BLaER1 (cell line): ENCODE results near the gene EGLN2.
"Not testable (repeated sequence)": the region's sequence is repeated elsewhere in the genome, so short reads cannot be mapped to it uniquely, and the experiment has no call there.

Experiments used
- H3K27ac ChIP-seq: shearing (Covaris generic); formaldehyde crosslinking; 2 replicates; pipeline ENCODE4 v1.8.1; 2022
- H3K27me3 ChIP-seq: shearing (Covaris generic); formaldehyde crosslinking; 2 replicates; pipeline ENCODE4 v1.8.1; 2022
- H3K36me3 ChIP-seq: shearing (Covaris generic); formaldehyde crosslinking; 2 replicates; pipeline ENCODE4 v1.8.1; 2022
- H3K4me1 ChIP-seq: shearing (Covaris generic); formaldehyde crosslinking; 2 replicates; pipeline ENCODE4 v1.8.1; 2022
- H3K4me2 ChIP-seq: shearing (Covaris generic); formaldehyde crosslinking; 2 replicates; pipeline ENCODE4 v1.8.1; 2022
- H3K4me3 ChIP-seq: shearing (Covaris generic); formaldehyde crosslinking; 2 replicates; pipeline ENCODE4 v1.8.1; 2022
- H3K9ac ChIP-seq: shearing (Covaris generic); formaldehyde crosslinking; 2 replicates; pipeline ENCODE4 v1.8.1; 2022
- H3K9me3 ChIP-seq: shearing (Covaris generic); formaldehyde crosslinking; 2 replicates; pipeline ENCODE4 v1.8.1; 2022
- H4K20me1 ChIP-seq: shearing (Covaris generic); formaldehyde crosslinking; 2 replicates; pipeline ENCODE4 v1.8.1; 2022
- Cebpa-rat ChIP-seq: shearing (Covaris generic); IDR thresholded peaks from 2 replicates; pipeline ENCODE4 v1.8.1; 2022

EGLN2 gene

DNA sequence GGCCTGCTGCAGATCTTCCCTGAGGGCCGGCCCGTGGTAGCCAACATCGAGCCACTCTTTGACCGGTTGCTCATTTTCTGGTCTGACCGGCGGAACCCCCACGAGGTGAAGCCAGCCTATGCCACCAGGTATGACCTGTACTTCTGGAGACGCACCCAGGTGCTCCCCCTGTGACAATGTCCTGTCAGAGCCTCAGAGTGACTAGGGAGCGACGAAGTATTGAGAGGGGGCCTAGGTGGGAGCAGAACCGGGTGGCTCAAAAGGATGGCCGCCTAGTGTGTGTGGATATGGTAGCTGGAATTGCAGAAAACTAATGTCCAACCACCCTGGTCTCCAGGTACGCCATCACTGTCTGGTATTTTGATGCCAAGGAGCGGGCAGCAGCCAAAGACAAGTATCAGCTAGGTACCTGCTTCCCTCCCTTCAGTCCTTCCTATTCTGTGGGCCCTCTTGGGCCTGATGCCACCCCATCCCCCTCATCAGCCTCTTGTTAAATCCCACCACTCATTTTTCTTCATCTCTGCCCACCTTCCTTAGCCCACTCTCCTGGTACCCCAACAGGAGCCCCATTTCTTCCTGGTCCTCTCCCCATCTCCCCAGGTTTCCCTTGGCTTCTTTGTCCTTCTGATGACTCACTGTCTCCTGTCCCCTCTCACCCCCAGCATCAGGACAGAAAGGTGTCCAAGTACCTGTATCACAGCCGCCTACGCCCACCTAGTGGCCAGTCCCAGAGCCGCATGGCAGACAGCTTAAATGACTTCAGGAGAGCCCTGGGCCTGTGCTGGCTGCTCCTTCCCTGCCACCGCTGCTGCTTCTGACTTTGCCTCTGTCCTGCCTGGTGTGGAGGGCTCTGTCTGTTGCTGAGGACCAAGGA is 8.4 kb downstream of the EGLN2 start:
- Histone ChIP-seq H4K20me1 (peaks cover 98% of the 10 kb centered on the region), H3K9me3 (no peaks in the 10 kb centered on the region), H3K27me3 (peaks cover 14% of the 10 kb centered on the region), H3K4me3 (no peak overlapping the region), H3K27ac (no peak overlapping the region), H3K36me3 (peaks cover 74% of the 10 kb centered on the region), H3K4me2 (peak overlapping the region; percentile 74), H3K4me1 (peaks cover 70% of the 10 kb centered on the region), H3K9ac (no peak overlapping the region)
- TF ChIP-seq Cebpa-rat: no peak

DNA sequence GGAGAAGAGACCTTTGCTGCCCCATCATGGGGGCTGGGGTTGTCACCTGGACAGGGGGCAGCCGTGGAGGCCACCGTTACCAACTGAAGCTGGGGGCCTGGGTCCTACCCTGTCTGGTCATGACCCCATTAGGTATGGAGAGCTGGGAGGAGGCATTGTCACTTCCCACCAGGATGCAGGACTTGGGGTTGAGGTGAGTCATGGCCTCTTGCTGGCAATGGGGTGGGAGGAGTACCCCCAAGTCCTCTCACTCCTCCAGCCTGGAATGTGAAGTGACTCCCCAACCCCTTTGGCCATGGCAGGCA is 9.0 kb downstream of the EGLN2 start:
- peaks cover 98% of the 10 kb centered on the region for H4K20me1 ChIP-seq
- H3K4me3 ChIP-seq: no peak overlapping the region
- no peak overlapping the region for H3K4me2 ChIP-seq
- TF ChIP-seq Cebpa-rat: no peak
- H3K27me3 ChIP-seq: peaks cover 20% of the 10 kb centered on the region
- no peak overlapping the region for H3K9ac ChIP-seq
- H3K27ac ChIP-seq: no peak overlapping the region
- H3K4me1 ChIP-seq: peaks cover 64% of the 10 kb centered on the region
- H3K9me3 ChIP-seq: no peaks in the 10 kb centered on the region
- H3K36me3 ChIP-seq: peaks cover 68% of the 10 kb centered on the region

DNA sequence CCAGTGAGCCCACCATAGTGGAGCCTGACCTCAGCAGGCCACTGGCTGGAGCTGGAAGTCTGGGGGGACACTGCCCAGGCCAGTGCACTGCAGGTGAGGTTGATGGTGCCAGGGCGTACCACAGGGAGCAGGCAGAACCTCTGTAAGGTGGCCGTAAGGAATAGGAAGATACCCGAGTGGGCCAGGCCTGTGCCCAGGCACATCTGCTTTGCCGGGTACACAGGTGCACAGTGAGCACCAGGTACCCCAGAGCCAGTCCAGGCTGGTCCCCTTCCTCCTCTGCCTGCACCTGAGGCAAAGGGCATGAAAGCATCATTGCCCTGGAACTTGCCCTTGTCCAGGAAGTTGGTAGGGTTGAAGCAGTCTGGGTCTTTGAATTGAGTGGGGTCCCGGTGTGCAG is 9.5 kb downstream of the EGLN2 start:
- Histone ChIP-seq H3K4me2 (no peak overlapping the region), H3K9ac (no peak overlapping the region), H3K4me3 (no peak overlapping the region), H3K36me3 (peaks cover 63% of the 10 kb centered on the region), H3K4me1 (peaks cover 59% of the 10 kb centered on the region), H3K9me3 (no peaks in the 10 kb centered on the region), H3K27ac (no peak overlapping the region), H3K27me3 (peaks cover 23% of the 10 kb centered on the region), H4K20me1 (peaks cover 95% of the 10 kb centered on the region)
- no peak for TF ChIP-seq Cebpa-rat

DNA sequence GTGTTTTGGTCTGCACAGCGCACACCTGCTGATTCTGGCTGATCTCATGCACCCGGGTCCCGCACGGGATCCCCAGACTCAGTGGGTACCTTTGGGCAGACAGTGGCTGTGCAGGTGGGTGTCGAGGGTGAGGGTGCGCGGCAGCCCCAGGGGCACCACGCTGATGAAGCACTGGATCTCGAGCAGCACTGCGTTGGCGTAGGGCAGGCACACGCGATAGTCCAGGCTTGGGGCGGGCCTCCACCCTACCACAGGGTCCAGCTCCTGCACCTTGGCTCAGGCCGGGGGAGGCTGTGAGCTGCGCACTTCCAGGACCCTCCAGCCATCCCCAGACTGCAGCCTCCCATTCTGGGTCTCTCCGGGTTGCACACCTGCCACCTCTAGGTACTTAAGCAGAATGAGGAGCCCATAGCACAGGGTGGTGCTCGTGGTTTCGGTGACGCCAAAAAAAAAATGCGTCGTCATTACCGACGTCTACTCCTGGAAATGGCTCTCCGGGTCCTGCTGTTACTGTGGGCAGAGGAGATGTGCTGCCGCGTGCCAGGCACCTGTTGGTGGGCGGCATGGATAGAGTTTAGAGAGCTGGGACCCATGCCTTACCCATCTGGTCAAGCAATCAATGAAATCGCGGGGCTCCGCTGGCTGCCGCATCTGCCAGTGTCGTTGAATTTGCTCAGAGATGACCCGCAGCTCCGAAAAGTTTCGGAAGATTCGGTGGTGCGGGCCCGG is 10.5 kb downstream of the EGLN2 start:
- no peak for TF ChIP-seq Cebpa-rat
- H4K20me1 ChIP-seq: peaks cover 85% of the 10 kb centered on the region
- H3K36me3 ChIP-seq: peaks cover 53% of the 10 kb centered on the region
- H3K27ac ChIP-seq: no peak overlapping the region
- H3K4me1 ChIP-seq: peaks cover 49% of the 10 kb centered on the region
- no peaks in the 10 kb centered on the region for H3K9me3 ChIP-seq
- H3K9ac ChIP-seq: no peak overlapping the region
- peaks cover 26% of the 10 kb centered on the region for H3K27me3 ChIP-seq
- H3K4me3 ChIP-seq: no peak overlapping the region
- no peak overlapping the region for H3K4me2 ChIP-seq

DNA sequence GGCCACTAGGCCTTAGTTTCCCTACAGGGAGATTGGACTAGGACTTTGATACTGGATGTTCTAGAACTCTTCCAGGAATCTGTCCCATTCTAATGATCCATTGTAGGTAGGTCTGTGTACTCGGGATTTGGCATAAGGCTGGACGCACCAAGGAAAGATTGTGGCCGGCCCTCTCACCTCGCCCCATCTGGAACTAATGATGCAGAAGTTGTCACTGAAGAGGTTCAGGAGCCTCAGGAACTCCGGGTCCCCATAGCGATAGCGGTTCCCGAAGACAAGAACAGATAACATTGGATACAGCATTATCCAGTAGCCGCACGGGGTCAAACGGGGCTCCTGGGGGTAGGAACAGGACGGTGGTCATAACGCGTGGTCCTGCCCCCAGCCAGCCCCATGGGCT is 11.2 kb downstream of the EGLN2 start:
- peak overlapping the region; percentile 85 for H3K4me2 ChIP-seq

DNA sequence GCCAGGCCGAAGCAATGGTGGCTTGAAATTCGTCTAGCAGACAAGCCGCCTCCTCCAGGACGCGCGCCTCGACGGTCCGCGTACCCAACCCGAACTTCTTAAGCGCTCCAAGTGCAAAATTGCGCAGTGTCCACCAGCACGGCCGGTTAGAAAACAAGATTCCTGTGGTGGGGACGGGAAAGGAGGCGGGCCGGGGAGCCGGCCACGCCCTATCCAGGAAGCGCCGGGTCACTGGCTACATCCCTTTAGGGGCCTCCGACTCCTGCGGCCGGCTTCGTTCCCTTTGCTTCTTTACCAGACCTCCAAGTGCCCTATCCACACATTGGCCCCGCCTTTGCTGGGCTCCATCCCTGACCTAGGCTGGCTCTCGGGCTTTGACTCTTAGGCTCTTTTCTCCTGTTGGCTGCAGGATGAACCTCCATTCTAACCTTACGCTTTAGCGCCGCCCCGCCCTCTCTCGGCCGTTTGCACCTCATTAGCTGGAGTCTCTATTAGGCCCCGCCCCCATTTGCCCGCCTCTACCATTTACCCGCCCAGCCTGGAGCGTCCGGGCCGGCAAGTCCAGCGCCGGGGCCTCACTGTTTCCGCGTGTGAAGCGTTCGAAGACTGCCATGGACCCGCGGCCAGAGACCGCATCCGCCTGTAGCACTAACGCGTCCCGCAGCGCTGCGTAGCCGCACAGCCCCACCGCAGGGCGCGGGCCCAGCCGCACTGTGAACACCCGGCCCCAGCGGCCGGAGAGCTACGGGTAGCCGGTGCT is 11.8 kb downstream of the EGLN2 start:
- Histone ChIP-seq H3K9ac (peak overlapping the region; percentile 34; the same call in 1 of the 2 replicates), H3K4me2 (peak overlapping the region; percentile 85), H3K36me3 (peaks cover 40% of the 10 kb centered on the region), H3K4me3 (peak overlapping the region; percentile 65), H4K20me1 (peaks cover 77% of the 10 kb centered on the region), H3K27me3 (peaks cover 26% of the 10 kb centered on the region), H3K4me1 (peaks cover 36% of the 10 kb centered on the region)
- not testable (repeated sequence) for H3K27ac ChIP-seq, H3K9me3 ChIP-seq

More for the DNA sequence above, 11.2 kb downstream of the EGLN2 start:
- Histone ChIP-seq H3K36me3 (peaks cover 46% of the 10 kb centered on the region), H4K20me1 (peaks cover 79% of the 10 kb centered on the region), H3K4me3 (no peak overlapping the region), H3K27ac (no peak overlapping the region), H3K9ac (no peak overlapping the region), H3K9me3 (no peaks in the 10 kb centered on the region), H3K27me3 (peaks cover 26% of the 10 kb centered on the region), H3K4me1 (peaks cover 43% of the 10 kb centered on the region)
- TF ChIP-seq Cebpa-rat: no peak

DNA sequence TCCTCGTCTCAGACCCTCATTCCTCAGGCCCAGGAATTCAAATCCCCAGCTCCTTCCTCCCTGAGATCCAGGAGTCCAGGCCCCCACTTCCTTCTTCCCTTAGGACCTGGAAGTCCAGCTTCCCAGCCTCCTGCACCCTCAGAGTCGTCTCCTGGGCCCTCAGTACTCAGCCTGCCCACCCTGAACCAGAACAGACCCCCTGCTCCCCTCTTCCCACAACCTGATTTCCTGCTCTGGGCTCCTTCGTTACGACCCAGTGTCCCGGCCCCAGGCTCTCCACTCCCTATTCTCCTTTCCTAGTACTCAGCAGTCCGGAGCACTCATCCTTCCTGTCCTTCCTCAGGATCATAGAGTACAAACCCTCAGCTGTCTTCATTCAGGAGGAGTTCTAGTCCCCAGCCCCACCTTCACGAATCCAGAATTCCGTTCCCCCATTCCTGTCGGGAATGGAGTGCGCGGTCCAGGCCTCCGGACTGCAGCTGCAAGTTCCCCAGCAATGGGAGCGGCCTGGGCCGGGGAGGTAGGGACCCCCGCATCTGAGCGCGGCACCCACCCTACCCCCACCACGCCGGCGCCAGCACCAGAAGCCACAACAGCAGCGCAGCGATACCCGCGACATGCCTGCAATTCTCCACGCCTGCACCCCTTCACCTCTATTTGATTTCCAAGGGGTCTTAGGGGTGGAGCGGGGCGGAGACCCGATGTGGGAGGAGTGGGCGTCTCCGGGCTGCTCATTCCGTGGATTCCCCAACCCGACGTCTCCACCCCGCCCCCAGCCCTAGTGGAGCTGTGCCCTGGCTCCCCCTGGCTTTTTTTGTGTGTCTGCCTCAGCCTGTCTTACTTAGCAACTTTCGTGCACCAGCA is 12.7 kb downstream of the EGLN2 start:
- H3K4me3 ChIP-seq: peak overlapping the region; percentile 65
- H3K4me1 ChIP-seq: peaks cover 27% of the 10 kb centered on the region
- TF ChIP-seq Cebpa-rat: no peak
- peaks cover 34% of the 10 kb centered on the region for H3K36me3 ChIP-seq
- H3K27me3 ChIP-seq: peaks cover 26% of the 10 kb centered on the region
- no peak overlapping the region for H3K27ac ChIP-seq
- peak overlapping the region; percentile 34; the same call in 1 of the 2 replicates for H3K9ac ChIP-seq
- peaks cover 68% of the 10 kb centered on the region for H4K20me1 ChIP-seq
- peak overlapping the region; percentile 85 for H3K4me2 ChIP-seq
- H3K9me3 ChIP-seq: no peaks in the 10 kb centered on the region

DNA sequence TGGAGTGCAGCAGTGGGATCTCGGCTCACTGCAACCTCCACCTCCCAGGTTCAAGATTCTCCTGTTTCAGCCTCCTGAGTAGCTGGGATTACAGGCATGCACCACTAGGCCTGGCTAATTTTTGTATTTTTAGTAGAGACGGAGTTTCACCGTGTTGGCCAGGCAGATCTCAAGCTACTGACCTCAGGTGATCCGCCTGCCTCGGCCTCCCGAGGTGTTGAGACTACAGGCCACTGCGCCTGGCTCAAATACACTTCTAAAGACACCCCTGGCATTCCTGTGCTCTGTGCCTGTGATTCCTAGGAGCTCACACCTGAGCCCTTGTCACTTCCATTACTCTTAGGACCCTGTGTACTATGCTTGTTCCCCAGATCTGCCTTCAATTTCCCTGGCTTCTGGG is 13.6 kb downstream of the EGLN2 start:
- peak overlapping the region; percentile 85; the same call in 1 of the 2 replicates for H3K4me2 ChIP-seq
- H3K9me3 ChIP-seq, H3K9ac ChIP-seq, H3K27ac ChIP-seq, H3K4me3 ChIP-seq: not testable (repeated sequence)
- H3K4me1 ChIP-seq: peaks cover 18% of the 10 kb centered on the region
- H3K27me3 ChIP-seq: peaks cover 26% of the 10 kb centered on the region
- H3K36me3 ChIP-seq: peaks cover 27% of the 10 kb centered on the region
- H4K20me1 ChIP-seq: peaks cover 59% of the 10 kb centered on the region

DNA sequence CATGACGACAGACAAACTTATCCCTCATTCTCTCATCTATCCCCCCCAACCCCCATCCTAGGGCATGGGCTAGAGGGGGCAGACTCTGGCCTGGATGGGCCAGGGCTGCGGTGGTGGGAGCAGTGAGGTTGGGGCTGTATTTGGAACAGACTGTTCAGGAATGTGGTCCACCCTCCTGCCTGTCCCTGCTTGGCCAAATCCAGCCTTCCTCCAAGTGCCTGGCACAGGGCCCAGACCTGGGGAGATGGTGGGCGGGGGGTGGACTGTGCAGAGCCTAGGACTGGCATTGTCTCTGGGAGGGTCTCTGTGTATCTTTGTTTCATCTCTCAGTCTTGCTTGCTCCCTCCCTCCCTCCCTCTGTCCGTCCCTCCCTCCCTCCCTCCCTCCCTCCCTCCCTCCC is 14.2 kb downstream of the EGLN2 start:
- Histone ChIP-seq H3K4me3 (no peak overlapping the region), H3K36me3 (peaks cover 20% of the 10 kb centered on the region), H3K9me3 (no peaks in the 10 kb centered on the region), H3K9ac (no peak overlapping the region), H4K20me1 (peaks cover 53% of the 10 kb centered on the region), H3K27me3 (peaks cover 26% of the 10 kb centered on the region), H3K4me2 (no peak overlapping the region), H3K27ac (no peak overlapping the region), H3K4me1 (peaks cover 23% of the 10 kb centered on the region)
- no peak for TF ChIP-seq Cebpa-rat
